H1 (cell line): ENCODE measurements around the gene USP37. TPM values are rescaled to one million over a fixed set of nuclear protein-coding genes. Genes with fewer than 3 reads are reported as not detected.

Experiments used
- ASH2L ChIP-seq: fragments of 200-600, 300-600 bp; sonication (generic); IDR thresholded peaks from one replicate; pipeline ENCODE4 v1.7.1; 2017; ENCODE audit warnings: low read length
- EGR1 ChIP-seq: IDR thresholded peaks from 2 replicates; pipeline ENCODE4 v1.6.1; 2011; ENCODE audit warnings: low read depth, low read length, borderline replicate concordance
- EP300 ChIP-seq, 2 experiments: IDR thresholded peaks; 1 replicate in 1 of 2; 2 replicates in 1 of 2; pipeline ENCODE4 v1.6.1; 2011 to 2012; ENCODE audit warnings: low read depth in 2 of 2, low read length in 2 of 2, mild to moderate bottlenecking in 2 of 2, borderline replicate concordance in 1 of 2, inconsistent platforms in 1 of 2, moderate library complexity in 1 of 2
- ZNF274 ChIP-seq: IDR thresholded peaks from 2 replicates; pipeline ENCODE4 v1.7.0; 2012; ENCODE audit warnings: low read length, borderline replicate concordance; ENCODE audit errors: extremely low read depth
- polyA plus RNA-seq, 7 experiments: library from polyadenylated mRNA; depleted of rRNA in 3 of 7; stranded (reverse) in 5 of 7; unstranded in 2 of 7; fragments of >200 nt in 5 of 7; fragments of 200-250 nt in 2 of 7; gene quantifications; 1 replicate in 5 of 7; 2 replicates in 1 of 7; 4 replicates in 1 of 7; pipeline versions ENCODE4 v1.2.1 to v1.2.3, GENCODE V29; 2011 to 2013; ENCODE audit warnings: missing spikeins in 2 of 7, mixed read lengths in 2 of 7
- total RNA-seq: library from RNA; stranded (reverse); fragmentation: NEBNext Ultra II Directional; extraction: Animal tissue kit (Norgen Biotek cat#: 25700); gene quantifications from 2 replicates; pipeline ENCODE4 v1.2.1, GENCODE V29; 2021

USP37 gene
- total and polyA plus RNA-seq, 2 of the 8 experiments (the other 6 are each of a cell fraction or from before 2014, with no cell fraction given): 3.8 to 29.1 TPM

DNA sequence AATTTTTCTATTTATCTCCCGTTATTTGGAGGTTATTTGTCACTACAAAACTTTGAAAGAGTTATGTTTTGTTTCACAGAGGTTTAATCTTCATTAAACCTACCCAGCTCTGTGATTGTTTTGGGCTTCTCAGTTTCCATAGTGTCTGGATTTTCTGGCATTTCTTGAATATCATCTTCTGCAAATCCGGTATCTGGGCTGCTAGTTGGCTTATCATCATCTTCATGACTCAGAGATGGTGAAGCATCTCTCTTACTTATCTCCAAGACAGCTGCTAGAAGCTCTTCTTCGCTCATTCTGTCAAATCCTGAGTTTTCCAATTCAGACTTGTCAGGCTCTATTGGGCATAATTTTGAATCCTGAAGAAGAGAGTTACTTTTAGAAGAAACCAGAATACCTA lies 93.6 kb downstream of the USP37 start (continued):
- TF ChIP-seq EP300 (IDR thresholded peaks at IDR 0.05; ENCODE audit: borderline replicate concordance in 1 of 2, low read depth in 2 of 2, low read length in 2 of 2) (no peak), EGR1 (no peak), ZNF274 (no peak), ASH2L (no peak)
